ELF-1 (cell line): ENCODE results near the gene MAZ.
A peak's percentile ranks its signal among the peaks of the same experiment; 100 is the strongest.
"Not testable (repeated sequence)": the region's sequence is repeated elsewhere in the genome, so short reads cannot be mapped to it uniquely, and the experiment has no call there.

Experiments used
- DNase-seq: peaks from one replicate; pipeline ENCODE4 v3.0.0-alpha.2; 2016; ENCODE audit warnings: low read depth, low spot score

MAZ gene

GRCh38 chr16:29806099-29806579 is at the start of gene MAZ:
Gene MAZ, plus strand, starts transcription at chr16:29806529. Its CDS starts 173 bp downstream, at chr16:29806702.
- DNase-seq = no peak

- DNase-seq = no peak
These were observed 49.7 kb upstream of the MAZ start for GRCh38 chr16:29756654-29757053.

- not testable (repeated sequence) for DNase-seq
These were observed 49.2 kb upstream of the MAZ start for GRCh38 chr16:29757086-29757485.

GRCh38 chr16:29757950-29758466 is 48.3 kb upstream of the MAZ start:
- peak; percentile 36 for DNase-seq

GRCh38 chr16:29760567-29761279 is 45.6 kb upstream of the MAZ start:
- no peak for DNase-seq

- DNase-seq = not testable (repeated sequence)
These were observed 45.1 kb upstream of the MAZ start for GRCh38 chr16:29761280-29761651.

GRCh38 chr16:29761882-29762281 is 44.4 kb upstream of the MAZ start:
- DNase-seq = no peak

- DNase-seq = no peak
These were observed 43.0 kb upstream of the MAZ start for GRCh38 chr16:29763326-29763725.

- DNase-seq = no peak
These were observed 40.9 kb upstream of the MAZ start for GRCh38 chr16:29765167-29766032.

GRCh38 chr16:29766571-29766970 is 39.8 kb upstream of the MAZ start:
- no peak for DNase-seq

- DNase-seq = no peak
These were observed 39.3 kb upstream of the MAZ start for GRCh38 chr16:29767062-29767461.

- DNase-seq = no peak
These were observed 36.8 kb upstream of the MAZ start for GRCh38 chr16:29769507-29769906.

GRCh38 chr16:29770250-29770929 is 35.9 kb upstream of the MAZ start:
- DNase-seq = no peak

- DNase-seq = not testable (repeated sequence)
These were observed 34.0 kb upstream of the MAZ start for GRCh38 chr16:29772330-29772729.

- no peak for DNase-seq
These were observed 31.6 kb upstream of the MAZ start for GRCh38 chr16:29774730-29775129.

- peak; percentile 32 for DNase-seq
These were observed 30.5 kb upstream of the MAZ start for GRCh38 chr16:29775742-29776408.

- DNase-seq = no peak
These were observed 28.6 kb upstream of the MAZ start, which contains the start of gene ZG16 for GRCh38 chr16:29777576-29778350. Gene ZG16, plus strand, starts transcription at chr16:29778256. Its CDS starts 1,011 bp downstream, at chr16:29779267.

GRCh38 chr16:29779474-29779873 is 26.9 kb upstream of the MAZ start:
- DNase-seq = peak; percentile 93

- DNase-seq = peak; percentile 72
These were observed 23.0 kb upstream of the MAZ start for GRCh38 chr16:29783094-29783953.
